ENCODE measurements around the gene SP3. TPM values are rescaled to one million over a fixed set of nuclear protein-coding genes. Genes with fewer than 3 reads are reported as not detected.

SP3 gene
- total RNA-seq, 2 donors from 2014 or later = 79.1 to 161 TPM

DNA sequence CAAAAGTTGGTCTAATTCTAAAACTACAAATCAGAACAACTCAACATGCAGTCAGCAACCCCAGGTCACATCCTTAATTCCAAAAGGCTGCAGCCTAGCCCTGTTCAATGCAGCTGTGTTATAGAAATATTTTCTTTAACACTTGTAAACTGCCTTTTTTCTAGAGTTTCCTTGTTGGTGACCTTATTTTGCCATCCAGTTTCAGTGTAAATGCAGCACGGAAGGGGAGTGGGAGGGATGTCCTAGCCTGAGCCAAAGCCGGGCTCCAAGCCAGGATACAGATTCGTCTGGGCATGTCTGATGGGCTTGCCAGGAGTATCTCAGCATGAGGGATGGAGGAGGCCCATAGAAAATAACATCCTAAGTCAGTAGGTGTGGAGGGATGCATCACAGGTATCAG, 17.7 kb upstream of the SP3 start:
- ATAC-seq = no peak
- Mint-ChIP-seq H3K9me3 (peaks cover 0 to 10% of the 10 kb centered on the region in 2 donors), H3K36me3 (no peaks in the 10 kb centered on the region), H3K27ac (peak overlapping the region in 1 of 2 donors; percentile 72)
- no peak for DNase-seq (ENCODE audit: low spot score in 2 of 2)

DNA sequence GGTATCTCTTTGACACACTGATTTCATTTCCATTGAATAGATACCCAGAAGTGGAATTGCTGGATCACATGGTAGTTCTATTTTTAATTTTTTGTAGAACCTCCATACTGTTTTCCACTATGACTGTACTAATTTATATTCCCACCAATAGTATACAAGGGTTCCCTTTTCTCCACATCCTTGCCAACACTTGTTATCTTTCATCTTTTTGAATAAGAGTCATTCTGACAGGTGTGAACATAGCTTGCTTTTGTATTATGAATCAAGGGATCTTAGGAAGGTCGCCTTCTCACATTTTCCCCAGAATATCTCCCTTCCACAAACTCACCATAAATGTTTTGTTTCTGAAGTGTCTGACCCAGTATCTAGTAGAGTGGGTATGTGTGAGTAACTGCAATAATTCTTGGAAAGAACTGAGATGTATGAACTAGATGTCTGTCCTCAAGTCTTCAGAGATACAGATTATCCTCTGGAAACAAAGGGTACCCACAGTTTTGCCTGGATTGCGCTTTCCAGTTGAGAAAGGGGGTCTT, 17.1 kb upstream of the SP3 start:
- Mint-ChIP-seq H3K27ac (peak overlapping the region in 1 of 2 donors; percentile 72), H3K9me3 (peaks cover 0 to 10% of the 10 kb centered on the region in 2 donors), H3K36me3 (no peaks in the 10 kb centered on the region)
- DNase-seq (ENCODE audit: low spot score in 2 of 2) (no peak), ATAC-seq (peak; percentile 44 to 59)

DNA sequence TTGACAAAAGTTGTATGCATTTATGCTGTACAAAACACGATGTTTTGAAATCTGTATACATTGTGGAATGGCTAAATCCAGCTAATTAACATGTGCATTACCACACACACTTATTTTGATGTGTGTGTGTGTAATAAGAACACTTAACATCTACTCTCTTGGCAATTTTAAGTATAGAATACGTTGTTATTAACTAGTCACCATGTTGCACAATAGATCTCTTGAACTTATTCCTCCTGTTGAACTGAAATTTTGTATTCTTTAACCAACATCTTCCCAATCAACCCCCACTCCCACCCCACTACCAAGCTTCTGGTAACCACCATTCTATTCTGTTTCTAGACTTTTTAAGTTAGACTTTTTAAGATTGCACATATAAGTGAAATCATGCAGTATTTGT, 16.3 kb upstream of the SP3 start:
- Mint-ChIP-seq H3K9me3 (peaks cover 0 to 10% of the 10 kb centered on the region in 2 donors), H3K27ac (peak overlapping the region in 1 of 2 donors; percentile 72), H3K36me3 (no peaks in the 10 kb centered on the region)
- DNase-seq (ENCODE audit: low spot score in 2 of 2) (no peak), ATAC-seq (no peak)

DNA sequence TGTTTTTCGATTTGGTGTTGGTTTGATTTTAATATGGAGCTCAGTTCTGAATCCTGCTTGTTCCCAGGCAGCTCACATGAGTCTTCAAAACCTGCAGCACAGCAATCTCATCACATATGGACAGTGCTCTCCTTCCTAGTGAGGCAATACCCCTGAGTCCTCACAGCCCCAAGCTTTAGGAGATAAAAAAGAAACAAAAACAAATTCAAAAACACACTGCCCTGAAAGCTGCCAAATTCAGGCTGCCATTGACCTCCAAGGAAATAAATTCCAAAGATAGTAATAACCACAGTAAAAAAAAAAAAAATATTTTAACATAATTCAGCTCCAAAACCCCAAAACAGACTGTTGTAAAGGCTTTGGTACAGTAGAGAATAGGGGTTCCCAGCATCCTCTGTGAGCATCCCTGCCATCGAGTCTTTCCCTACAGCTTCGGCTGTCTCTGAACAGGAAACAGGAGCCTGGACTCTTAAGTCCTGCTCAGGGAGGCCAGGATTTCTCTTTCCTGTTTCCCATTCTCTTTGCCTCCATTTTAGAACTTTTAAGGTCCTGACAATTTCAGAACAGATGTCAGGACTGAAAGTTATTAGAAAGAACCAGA, 14.7 kb upstream of the SP3 start:
- peaks cover 0 to 10% of the 10 kb centered on the region in 2 donors for H3K9me3 Mint-ChIP-seq
- DNase-seq (ENCODE audit: low spot score in 2 of 2) (no peak), ATAC-seq (no peak)
- H3K27ac Mint-ChIP-seq = peak overlapping the region; percentile 2 to 65
- no peaks in the 10 kb centered on the region for H3K36me3 Mint-ChIP-seq

DNA sequence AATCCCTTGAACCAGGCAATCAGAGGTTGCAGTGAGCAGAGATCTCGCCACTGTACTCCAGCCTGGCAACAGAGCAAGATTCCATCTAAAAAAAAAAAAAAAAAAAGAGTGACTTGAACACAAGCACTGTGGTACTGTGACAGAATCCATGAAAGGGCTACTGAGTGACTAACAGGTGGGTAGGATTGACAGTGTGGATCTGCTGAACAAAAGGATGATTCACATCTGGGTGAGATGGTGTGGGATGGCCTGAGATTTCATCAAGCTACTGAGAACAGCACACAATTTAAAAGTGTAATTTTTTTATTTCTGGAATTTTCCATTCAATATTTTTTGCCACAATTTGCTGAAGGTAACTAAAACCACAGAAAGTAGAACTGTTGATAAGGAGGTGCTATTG, 13.3 kb upstream of the SP3 start:
- ATAC-seq (peak; percentile 98 to 100), DNase-seq (ENCODE audit: low spot score in 2 of 2) (peak in 1 of 2 donors; percentile 26)
- peaks cover 0 to 10% of the 10 kb centered on the region in 2 donors for H3K9me3 Mint-ChIP-seq
- H3K36me3 Mint-ChIP-seq = no peaks in the 10 kb centered on the region
- H3K27ac Mint-ChIP-seq = peak overlapping the region; percentile 65 to 82

DNA sequence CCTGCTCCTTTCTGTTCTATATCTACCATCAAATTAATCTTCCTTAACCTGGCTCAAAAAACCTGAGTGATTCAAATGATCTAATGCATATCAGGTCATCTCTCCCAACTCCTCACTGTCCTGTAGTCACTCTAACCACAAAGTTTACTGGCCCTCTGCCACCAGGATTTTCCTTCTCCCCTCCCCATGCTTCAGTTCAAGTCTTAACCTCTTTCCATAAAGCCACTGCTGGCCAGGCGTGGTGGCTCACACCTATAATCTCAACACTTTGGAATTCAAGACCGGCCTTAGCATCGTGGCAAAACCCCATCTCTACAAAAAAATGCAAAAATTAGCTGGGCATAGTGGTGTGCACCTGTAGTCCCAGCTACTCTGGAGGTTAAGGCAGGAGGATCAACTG, 7.5 kb upstream of the SP3 start:
- ATAC-seq (no peak), DNase-seq (ENCODE audit: low spot score in 2 of 2) (no peak)
- Mint-ChIP-seq H3K36me3 (no peaks in the 10 kb centered on the region), H3K27ac (peak overlapping the region in 1 of 2 donors; percentile 16), H3K9me3 (no peaks in the 10 kb centered on the region)

DNA sequence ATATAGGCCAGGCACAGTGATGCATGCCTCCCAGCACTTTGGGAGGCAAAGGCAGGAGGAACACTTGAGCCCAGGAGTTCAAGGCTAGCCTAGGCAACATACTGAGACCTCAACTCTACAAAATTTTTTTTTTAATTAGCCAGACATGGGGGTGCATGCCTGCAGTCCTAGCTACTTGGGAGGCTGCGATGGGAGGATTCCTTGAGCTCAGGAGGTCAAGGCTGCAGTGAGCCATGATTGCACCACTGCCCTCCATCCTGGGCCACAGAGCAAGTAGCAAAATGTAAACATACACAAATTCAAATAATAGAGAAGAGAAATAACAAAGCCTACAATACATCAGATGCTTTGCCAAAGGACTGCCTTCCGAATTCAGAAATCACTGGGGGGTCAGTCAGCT, 7.0 kb upstream of the SP3 start:
- H3K27ac Mint-ChIP-seq = peak overlapping the region in 1 of 2 donors; percentile 76
- H3K36me3 Mint-ChIP-seq = no peaks in the 10 kb centered on the region
- DNase-seq (ENCODE audit: low spot score in 2 of 2) = no peak
- H3K9me3 Mint-ChIP-seq = no peaks in the 10 kb centered on the region
- ATAC-seq = no peak

DNA sequence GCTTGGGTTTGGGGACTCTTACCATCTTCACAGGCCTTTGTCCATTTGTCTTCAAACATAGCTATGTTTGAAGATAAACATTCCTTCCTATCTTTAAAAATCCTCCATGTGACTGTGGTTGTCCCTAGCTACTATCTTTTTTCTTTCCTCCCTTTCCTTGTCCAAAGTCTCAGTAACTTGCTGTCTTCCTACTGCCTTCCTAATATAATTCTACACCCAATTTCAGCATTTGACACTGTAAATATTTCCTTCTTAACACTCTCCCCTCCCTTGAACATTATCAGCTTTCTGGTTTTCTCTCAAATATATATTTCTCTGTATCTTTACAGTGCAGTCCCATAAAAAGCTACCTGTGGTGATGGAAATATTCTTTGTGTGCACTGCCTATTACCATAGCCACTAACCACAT, 5.3 kb upstream of the SP3 start:
- H3K9me3 Mint-ChIP-seq = no peaks in the 10 kb centered on the region
- peaks cover 0 to 11% of the 10 kb centered on the region in 2 donors for H3K36me3 Mint-ChIP-seq
- ATAC-seq (no peak), DNase-seq (ENCODE audit: low spot score in 2 of 2) (no peak)
- H3K27ac Mint-ChIP-seq = peak overlapping the region in 1 of 2 donors; percentile 76

DNA sequence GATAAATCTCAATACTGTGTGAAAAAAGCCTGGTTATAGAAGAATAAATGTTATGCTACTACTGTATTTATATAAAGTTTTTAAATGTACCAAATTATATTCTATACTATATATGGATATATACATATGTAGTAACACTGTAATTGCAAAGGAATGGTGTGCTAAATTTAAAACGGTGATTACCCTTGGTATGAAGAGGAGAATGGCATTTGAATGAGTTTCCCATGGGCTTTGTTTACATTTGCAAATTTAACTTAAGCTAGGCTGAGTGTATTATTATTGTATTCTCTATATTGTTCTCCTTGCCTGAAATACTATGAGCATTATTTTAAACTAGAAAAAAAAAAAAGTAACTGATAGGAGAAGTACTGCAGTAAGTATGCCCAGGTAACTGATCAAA, 4.7 kb upstream of the SP3 start:
- H3K9me3 Mint-ChIP-seq = no peaks in the 10 kb centered on the region

DNA sequence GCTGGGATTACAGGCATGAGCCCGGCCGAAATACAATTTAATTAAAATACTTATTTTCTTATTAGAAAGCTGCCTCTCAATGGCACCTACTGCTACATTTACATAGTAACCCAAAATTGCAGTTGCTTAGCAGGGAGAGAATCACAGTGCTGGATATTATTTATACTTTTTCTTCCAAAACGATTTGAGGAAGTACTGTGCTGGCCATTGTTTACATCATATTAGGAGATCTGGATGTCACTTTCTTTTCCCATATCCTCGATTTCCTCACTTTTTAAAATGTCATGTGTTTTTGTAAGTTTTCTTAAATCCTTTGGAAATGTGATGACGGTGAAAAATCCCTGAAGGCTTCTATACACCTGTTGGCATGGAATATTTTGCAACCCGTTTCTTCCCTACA, 3.4 kb upstream of the SP3 start:
- Mint-ChIP-seq H3K36me3 (peaks cover 0 to 11% of the 10 kb centered on the region in 2 donors), H3K27ac (no peak overlapping the region), H3K9me3 (no peaks in the 10 kb centered on the region)
- no peak for DNase-seq (ENCODE audit: low spot score in 2 of 2)
- ATAC-seq = no peak

More for the DNA sequence above, 4.7 kb upstream of the SP3 start:
- Mint-ChIP-seq H3K36me3 (peaks cover 0 to 11% of the 10 kb centered on the region in 2 donors), H3K27ac (no peak overlapping the region)
- ATAC-seq (no peak), DNase-seq (ENCODE audit: low spot score in 2 of 2) (no peak)

DNA sequence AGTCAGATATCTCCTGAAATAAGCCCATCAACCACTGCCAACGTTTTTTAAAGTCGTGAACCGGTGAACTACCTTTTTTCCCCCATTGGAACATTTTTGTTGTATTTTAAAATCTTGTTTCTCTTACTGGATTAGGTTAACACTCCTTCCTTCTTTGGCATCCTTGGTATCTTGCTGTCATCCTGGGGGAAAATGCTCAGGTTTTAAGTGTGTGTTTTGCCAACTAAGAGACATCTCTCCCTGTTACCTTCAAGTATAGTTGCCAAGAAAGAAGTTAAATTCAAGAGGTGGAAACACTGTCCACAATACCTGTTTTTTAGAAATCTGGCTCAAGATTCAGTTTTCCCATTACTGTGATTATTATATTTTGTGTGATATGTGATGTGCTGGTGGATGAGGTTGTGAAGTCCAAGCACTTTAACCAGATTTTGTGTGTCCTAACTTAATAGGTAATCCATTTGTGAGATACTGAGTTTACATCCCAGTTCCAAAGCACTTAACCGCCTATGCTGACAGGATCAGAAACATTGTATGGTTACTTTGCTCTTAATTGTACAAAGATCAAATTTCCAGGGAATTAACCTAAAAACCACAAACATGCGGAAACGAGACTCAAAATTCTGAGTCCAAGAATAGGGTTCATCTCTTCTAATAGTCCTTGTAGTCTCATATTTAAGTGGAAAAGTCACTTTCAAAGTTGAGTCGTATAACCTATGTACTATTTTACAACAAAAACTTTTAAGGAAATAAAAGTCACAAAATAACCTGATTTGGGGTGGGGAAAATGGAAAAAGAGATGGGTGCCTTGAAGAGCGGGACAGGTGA, 1.3 kb upstream of the SP3 start:
- Mint-ChIP-seq H3K9me3 (no peaks in the 10 kb centered on the region), H3K27ac (peak overlapping the region; percentile 70 to 100), H3K36me3 (peaks cover 19 to 29% of the 10 kb centered on the region in 2 donors)
- no peak for ATAC-seq
- DNase-seq (ENCODE audit: low spot score in 2 of 2) = no peak

DNA sequence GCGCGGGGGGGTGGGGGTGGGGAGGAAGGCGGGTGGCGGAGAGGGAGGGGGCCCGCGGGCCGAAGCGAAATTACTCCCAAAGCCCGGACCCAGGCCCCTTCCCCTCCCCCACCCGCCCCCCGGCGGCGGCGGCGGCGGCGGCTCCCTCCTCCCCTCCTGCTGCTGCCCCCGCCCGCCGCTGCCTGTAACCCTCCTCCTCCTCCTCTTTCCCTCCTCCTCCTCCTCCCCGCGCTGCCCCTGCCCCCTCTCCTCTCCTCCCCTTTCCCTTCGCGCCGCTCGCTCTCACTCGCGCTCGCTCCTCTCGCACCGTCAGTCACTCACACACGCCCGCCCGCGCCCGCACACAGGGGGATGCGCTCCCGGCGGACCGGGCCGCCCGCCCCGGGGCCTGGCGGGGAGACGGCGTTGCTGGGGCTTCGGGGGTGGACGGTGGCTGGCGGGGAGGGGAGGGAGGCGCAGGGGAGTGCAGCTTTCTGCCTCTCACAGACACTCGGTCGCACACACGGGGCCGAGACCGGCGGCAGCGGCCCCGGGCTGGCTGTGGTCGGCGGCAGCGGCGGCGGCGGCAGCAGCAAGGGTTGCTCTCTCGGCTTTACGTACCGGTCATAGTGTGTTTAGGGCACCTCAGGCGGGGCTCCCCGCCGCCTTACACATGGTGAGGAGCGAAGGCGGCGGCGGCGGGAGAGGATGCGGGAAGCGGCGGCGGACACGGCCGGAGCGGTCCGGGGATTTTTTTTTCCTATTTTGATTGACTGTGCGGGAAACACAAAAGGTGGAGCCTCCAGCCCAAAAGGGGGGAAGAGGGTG, 405 bp downstream of the SP3 start:
- DNase-seq (ENCODE audit: low spot score in 2 of 2) (peak; percentile 73 to 74), ATAC-seq (peak; percentile 37 to 46)
- H3K36me3 Mint-ChIP-seq = peaks cover 28 to 42% of the 10 kb centered on the region in 2 donors
- H3K27ac Mint-ChIP-seq = peak overlapping the region; percentile 99 to 100
- no peaks in the 10 kb centered on the region for H3K9me3 Mint-ChIP-seq

DNA sequence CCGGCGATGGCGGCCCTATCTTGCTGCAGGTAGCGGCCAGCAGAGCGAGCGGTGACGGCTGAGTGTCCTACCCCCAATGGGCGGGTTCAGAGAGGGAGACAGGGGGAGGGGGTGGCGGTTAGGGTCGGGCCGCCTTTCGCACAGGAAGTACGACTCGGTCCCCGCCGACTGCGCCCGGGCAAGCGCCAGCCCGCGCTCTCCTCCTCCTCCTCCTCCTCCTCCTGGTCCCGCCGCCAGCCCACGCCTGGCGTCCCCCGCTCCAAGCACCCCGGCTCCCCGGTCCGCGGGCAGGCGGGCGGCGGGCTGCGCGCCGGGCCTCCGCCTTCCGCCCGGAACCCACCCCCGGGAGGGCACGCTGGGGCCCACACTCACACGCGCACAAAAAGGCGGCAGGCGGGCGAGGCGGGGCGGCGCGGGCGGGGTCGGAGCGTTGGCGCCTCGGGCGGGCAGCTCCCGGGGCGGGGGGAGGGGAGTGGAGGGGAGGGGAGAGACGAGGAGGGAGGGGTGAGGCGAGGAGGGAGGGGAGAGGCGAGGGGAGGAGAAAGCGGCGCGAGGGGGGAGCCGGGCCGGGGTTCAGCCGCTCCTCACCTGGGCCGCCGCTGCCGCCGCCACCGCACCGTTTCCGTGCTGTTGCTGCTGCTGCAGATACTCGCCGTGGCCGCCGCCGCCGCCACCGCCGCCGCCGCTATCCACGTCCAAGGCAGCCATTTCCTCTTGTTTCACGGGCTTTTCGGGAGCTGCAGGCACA, 1.2 kb downstream of the SP3 start:
- Mint-ChIP-seq H3K27ac (peak overlapping the region in 1 of 2 donors; percentile 100), H3K9me3 (no peaks in the 10 kb centered on the region), H3K36me3 (peaks cover 36 to 49% of the 10 kb centered on the region in 2 donors)
- peak; percentile 67 to 74 for ATAC-seq
- peak; percentile 89 to 91 for DNase-seq (ENCODE audit: low spot score in 2 of 2)

DNA sequence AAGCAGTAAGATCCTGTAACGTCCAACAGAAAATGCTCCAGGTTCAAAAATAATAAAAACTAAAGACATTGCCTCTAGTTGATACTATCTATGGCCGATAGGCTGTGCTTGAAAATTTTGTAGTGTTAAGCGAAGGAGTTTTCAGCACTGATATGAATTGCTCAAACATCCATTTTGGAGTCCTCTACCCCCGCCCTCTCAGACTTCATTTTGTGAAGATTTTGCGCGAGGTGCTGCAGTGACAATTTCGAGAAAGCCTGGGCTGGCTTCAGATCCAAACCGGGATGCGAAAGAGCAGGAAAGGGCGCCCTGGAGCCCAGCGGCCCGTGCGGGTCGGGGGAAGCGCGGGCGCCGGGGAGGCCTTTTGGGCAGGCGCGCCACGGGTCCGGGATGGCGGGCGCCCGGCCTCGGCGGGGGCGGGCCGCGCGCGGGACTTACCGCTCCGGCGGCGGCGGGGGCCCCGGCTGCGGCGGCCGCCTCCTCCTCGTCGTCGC, 1.8 kb downstream of the SP3 start:
- DNase-seq (ENCODE audit: low spot score in 2 of 2) (no peak), ATAC-seq (peak; percentile 20 to 33)
- H3K36me3 Mint-ChIP-seq = peaks cover 42 to 50% of the 10 kb centered on the region in 2 donors
- H3K9me3 Mint-ChIP-seq = no peaks in the 10 kb centered on the region
- H3K27ac Mint-ChIP-seq = peak overlapping the region; percentile 98 to 100

DNA sequence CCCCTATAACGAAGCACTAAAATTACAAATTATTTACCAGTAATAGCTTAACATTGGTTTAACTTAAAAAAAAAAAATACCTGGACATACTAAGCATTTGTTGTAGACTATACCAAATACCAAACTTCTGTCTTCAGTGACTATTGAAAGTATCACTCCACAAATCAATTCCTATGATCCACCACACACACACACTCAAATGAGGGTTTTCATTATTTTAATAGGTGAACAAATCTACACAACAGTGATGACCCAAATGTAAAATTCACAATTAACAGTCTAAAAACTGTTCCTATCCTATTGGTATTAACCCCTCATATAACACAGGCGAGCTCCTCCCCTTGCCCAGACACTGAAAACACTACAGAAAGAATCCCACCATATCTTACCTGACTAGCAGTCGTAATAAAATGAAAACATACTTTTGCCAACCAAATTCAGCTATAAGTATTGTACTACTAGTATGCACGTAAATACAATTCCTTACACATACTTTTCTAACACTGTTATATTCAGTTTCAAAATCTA, 2.5 kb downstream of the SP3 start:
- no peak for ATAC-seq
- DNase-seq (ENCODE audit: low spot score in 2 of 2) = no peak
- H3K36me3 Mint-ChIP-seq = peaks cover 47 to 50% of the 10 kb centered on the region in 2 donors
- H3K9me3 Mint-ChIP-seq = no peaks in the 10 kb centered on the region
- peak overlapping the region; percentile 98 to 100 for H3K27ac Mint-ChIP-seq

DNA sequence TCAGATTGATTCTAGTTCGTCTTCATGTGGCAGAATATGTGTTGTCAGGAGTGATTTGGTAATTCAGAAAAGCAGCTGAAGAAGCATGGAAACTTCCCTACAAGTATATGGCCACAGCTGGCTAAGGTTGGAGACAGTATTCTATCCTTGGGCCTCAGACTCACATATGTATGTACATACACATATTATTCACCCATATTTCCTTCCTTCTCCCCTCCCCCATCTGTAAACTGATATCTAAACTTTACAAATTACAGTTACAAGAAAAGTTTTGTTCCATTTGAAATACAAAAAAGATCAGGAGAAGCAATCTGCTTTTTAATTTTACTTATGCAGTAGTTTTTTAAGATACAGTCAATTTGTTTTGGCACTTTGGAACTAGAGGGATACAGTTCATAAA, 3.1 kb downstream of the SP3 start:
- DNase-seq (ENCODE audit: low spot score in 2 of 2) (no peak), ATAC-seq (no peak)
- peak overlapping the region; percentile 98 to 100 for H3K27ac Mint-ChIP-seq
- no peaks in the 10 kb centered on the region for H3K9me3 Mint-ChIP-seq
- peaks cover 50 to 53% of the 10 kb centered on the region in 2 donors for H3K36me3 Mint-ChIP-seq

Data from activated naive CD4-positive, alpha-beta T cell treated with anti-CD3 and anti-CD28 coated beads, Interleukin-2, amount 50 U/mL, for 72 hours (primary cell).